Coronary artery (tissue), 2 donors: Measurements from ENCODE around the gene PCNX2.

Source experiments
- DNase-seq: peaks from one replicate; pipeline ENCODE4 v3.0.0-alpha.2; 2017; ENCODE audit warnings: low spot score
- H3K27ac ChIP-seq, 2 donors: fragments of 200-600 bp; sonication (generic); one replicate each; pipeline ENCODE4 v1.5.1; 2016 to 2019
- H3K4me3 ChIP-seq: fragments of 200-600 bp; sonication (generic); 2 replicates; pipeline ENCODE4 v1.5.1; 2016; ENCODE audit warnings: mild to moderate bottlenecking, moderate library complexity
- TF ChIP-seq, protein P1 (sequence below): fragments of 200-600 bp; sonication (generic); IDR thresholded peaks from one replicate; pipeline ENCODE4 v1.5.1; 2019; ENCODE audit warnings: antibody characterized with exemption

PCNX2 gene

DNA sequence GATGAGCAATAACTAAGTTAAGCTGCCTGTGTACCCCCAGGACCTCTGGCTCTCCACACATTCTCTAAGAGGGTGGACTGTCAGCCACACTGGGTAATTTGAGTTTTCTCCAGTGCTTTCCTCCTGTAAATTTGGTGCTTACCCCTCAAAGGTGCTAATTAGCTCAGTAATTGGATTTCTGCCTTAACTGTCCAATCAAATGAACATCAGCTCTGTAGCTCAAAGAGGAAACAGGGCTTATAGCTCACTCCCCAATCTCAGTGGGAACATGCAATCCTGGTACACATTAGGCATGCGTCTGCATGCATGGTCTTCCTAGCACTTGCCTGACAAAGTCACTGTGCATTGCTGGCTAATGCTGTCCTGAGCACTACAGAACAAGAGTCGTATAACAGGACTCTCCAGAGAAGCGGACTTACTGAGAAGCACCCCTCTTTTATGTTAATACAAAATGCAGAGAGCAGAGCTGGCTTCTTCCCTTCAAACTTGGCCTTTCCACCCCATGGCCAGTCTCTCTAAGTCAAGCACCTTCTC lies 235.0 kb downstream of the PCNX2 start:
- Histone ChIP-seq H3K27ac (no peak overlapping the region), H3K4me3 (no peak overlapping the region)
- TF ChIP-seq, protein P1, sequence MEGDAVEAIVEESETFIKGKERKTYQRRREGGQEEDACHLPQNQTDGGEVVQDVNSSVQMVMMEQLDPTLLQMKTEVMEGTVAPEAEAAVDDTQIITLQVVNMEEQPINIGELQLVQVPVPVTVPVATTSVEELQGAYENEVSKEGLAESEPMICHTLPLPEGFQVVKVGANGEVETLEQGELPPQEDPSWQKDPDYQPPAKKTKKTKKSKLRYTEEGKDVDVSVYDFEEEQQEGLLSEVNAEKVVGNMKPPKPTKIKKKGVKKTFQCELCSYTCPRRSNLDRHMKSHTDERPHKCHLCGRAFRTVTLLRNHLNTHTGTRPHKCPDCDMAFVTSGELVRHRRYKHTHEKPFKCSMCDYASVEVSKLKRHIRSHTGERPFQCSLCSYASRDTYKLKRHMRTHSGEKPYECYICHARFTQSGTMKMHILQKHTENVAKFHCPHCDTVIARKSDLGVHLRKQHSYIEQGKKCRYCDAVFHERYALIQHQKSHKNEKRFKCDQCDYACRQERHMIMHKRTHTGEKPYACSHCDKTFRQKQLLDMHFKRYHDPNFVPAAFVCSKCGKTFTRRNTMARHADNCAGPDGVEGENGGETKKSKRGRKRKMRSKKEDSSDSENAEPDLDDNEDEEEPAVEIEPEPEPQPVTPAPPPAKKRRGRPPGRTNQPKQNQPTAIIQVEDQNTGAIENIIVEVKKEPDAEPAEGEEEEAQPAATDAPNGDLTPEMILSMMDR, result no peak
- no peak for DNase-seq

DNA sequence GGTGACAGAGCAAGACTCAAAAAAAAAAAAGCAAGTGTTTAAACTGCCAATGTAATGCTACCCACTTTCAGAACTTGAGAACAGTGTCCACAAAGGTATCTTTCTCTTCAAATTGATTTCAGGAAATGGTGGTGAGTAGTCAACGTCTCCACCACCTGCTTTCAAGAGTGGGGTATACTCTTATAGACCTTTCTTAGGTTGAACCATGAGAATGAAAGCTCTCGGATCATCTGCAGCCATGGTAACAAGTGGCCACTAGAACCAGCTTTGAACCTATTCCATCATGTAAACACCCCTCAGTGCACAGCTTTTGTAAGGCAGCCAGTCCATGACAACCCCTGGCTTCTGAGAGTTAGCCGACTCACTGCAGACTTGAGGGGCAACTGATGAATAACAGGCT lies 237.7 kb downstream of the PCNX2 start:
- Histone ChIP-seq H3K27ac (no peak overlapping the region), H3K4me3 (no peak overlapping the region)
- no peak for DNase-seq
- TF ChIP-seq, protein P1, result no peak

DNA sequence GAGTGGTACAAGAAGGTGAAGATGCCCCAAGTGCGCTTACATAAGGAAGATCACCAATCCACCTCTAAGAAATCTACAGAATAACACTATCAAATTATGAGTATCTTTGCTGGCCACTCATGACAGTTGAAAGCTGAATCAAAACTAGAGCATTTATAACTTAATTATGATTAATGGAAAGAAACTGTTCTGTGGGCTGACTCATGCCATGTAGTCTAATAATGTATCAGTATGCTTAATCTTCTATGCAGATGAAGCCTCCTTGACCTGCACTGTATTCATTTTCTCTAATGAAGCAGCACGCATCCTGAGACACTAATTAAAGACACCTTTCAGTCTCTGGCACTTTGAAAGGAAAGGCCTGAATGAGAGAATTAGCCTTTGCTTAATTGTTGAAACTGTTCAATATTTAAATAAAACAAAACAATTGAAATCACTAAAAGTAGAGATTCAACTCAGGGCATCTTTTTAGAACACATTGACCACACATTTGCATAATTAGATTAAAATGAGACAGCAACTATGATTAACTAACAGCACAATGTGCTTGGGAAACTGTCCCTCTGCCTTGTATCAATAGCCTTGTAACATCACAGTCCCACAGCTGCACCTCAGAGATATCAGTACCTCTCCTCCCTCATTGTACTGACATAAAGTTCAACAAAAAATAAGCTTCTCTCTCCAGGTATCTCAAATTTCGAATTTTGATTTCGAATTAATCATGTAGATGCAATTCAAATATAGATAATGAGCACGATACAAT lies 239.5 kb downstream of the PCNX2 start:
- no peak for DNase-seq
- Histone ChIP-seq H3K27ac (no peak overlapping the region), H3K4me3 (no peak overlapping the region)
- TF ChIP-seq, protein P1, result no peak

DNA sequence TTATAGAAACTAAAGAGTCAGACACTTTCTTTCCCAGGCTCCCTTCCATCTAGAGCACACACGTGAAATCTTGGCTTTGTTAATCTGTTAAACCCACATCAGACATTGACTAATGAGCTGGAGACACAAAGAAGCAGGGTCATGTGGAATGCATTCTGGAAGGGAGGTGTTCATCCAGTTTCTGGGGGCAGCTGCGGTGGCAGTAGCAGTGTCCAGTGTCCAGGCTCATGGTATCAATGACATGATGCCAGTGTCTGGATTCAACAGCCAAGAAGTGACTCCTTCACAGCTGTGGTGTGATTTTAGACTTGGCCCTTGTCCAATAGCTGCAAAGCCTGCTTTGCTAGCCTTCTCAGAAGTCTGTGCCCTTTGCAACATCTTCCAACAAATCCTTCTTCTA lies 249.9 kb downstream of the PCNX2 start:
- Histone ChIP-seq H3K27ac (no peak overlapping the region), H3K4me3 (no peak overlapping the region)
- TF ChIP-seq, protein P1, result no peak
- no peak for DNase-seq

DNA sequence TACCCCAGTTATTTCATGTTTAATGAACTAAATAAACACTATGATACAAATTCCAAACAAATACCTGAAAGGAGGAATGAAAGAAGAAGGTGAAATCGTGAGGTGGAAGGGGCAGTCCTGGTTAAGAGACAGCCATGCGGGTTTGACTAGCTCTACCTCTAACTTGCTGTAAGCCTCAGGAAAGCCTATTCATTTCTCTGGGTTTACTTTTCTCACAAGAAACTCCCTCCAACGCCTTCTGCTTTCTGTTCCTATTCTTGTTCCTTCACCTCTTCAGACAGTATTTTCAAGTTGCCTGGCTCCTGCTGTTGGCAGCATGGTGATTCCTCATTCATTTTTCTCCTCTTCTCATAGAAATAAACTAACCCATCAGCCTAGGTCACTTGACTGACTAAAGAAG lies 252.7 kb downstream of the PCNX2 start:
- DNase-seq, result no peak
- Histone ChIP-seq H3K4me3 (no peak overlapping the region), H3K27ac (no peak overlapping the region)
- TF ChIP-seq, protein P1, result no peak

DNA sequence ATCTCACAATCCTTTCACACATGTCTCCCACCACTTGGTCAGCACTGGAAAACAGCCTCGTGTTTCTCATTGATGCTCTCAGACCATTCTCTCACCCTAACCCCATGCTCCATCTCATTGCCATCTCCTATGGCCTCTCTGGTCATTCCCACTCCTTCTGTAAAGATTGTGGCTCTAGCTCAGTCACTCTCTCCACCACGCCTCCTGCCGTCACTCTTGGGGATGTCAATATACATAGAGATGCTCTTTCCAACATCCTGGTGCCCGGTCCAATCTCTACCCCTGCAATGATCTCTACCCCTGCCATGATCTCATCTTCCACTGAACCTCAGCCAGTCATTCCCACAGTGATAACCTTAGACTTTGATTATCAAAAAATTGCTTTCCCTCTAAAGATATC lies 255.0 kb downstream of the PCNX2 start:
- TF ChIP-seq, protein P1, result no peak
- Histone ChIP-seq H3K27ac (no peak overlapping the region), H3K4me3 (no peak overlapping the region)
- DNase-seq, result no peak

DNA sequence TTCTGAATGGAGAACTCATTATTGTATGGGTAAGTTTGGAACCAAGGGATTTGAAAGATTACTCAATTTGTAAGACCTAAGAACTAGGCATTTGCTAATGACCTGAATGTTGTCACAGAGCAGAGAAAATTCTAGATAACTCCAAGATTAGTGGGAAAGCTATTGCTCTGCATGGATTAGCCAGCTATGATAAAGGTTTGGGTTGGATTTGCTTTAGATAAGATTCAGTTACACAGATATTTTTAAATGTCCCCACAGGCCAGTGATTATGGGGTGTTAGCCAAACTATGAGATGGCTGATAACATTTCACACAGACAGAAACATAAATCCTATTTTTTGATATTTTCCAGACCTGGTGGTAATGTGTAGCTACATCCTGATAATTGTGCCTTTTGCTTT lies 256.9 kb downstream of the PCNX2 start:
- Histone ChIP-seq H3K4me3 (no peak overlapping the region), H3K27ac (no peak overlapping the region)
- no peak for DNase-seq
- TF ChIP-seq, protein P1, result no peak
